ENCODE data around the gene VWC2. TPM values are rescaled to one million over a fixed set of nuclear protein-coding genes. Genes with fewer than 3 reads are reported as not detected.

VWC2 gene
- total and polyA plus RNA-seq, 10 of the 15 experiments (the other 5 are each of a cell fraction or from before 2014, with no cell fraction given), result 0.01 to 0.06 (median 0.03) TPM; not detected in 7

DNA sequence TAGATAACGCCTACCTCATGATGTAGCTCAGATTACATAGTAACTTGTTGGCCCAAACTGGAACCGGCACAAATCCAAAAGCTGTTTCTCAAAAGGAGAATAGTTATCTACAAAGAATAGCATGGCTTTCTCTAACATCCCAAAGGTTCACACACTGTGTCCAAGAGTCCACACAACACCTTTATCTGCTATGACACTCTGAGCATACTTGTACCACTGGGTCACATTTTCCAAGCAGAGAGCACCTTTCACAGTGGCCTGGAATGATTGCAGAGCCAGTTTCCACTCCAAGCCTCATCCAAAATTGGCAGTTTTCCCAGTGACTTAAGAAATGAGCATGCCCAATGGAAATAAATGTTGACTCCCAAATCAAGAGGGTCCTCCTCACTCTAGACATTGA is 155.3 kb downstream of the VWC2 start:
- RAD21 ChIA-PET (ENCODE audit: unreplicated experiment), result no interaction called here
- TF ChIP-seq JUNB (IDR thresholded peaks at IDR 0.05) (no peak), POLR2AphosphoS2 (IDR thresholded peaks at IDR 0.05; ENCODE audit: low read depth, low read length) (no peak), EZH2 (IDR thresholded peaks at IDR 0.05; ENCODE audit: borderline replicate concordance, control insufficient read depth, low read depth, low read length) (no peak), SMAD1 (IDR thresholded peaks at IDR 0.05; ENCODE audit: low read depth, partially characterized antibody) (no peak), TCF12 (IDR thresholded peaks at IDR 0.05; ENCODE audit: low read depth, low read length) (no peak), NFIC (IDR thresholded peaks at IDR 0.05; ENCODE audit: low read depth, low read length) (no peak), PAX5 (IDR thresholded peaks at IDR 0.05; ENCODE audit: borderline replicate concordance, low read depth, low read length) (no peak)
- TF ChIP-seq, protein P1, sequence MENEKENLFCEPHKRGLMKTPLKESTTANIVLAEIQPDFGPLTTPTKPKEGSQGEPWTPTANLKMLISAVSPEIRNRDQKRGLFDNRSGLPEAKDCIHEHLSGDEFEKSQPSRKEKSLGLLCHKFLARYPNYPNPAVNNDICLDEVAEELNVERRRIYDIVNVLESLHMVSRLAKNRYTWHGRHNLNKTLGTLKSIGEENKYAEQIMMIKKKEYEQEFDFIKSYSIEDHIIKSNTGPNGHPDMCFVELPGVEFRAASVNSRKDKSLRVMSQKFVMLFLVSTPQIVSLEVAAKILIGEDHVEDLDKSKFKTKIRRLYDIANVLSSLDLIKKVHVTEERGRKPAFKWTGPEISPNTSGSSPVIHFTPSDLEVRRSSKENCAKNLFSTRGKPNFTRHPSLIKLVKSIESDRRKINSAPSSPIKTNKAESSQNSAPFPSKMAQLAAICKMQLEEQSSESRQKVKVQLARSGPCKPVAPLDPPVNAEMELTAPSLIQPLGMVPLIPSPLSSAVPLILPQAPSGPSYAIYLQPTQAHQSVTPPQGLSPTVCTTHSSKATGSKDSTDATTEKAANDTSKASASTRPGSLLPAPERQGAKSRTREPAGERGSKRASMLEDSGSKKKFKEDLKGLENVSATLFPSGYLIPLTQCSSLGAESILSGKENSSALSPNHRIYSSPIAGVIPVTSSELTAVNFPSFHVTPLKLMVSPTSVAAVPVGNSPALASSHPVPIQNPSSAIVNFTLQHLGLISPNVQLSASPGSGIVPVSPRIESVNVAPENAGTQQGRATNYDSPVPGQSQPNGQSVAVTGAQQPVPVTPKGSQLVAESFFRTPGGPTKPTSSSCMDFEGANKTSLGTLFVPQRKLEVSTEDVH (IDR thresholded peaks at IDR 0.05; ENCODE audit: low read depth, partially characterized antibody), result no peak
- TF ChIP-seq, protein P2, sequence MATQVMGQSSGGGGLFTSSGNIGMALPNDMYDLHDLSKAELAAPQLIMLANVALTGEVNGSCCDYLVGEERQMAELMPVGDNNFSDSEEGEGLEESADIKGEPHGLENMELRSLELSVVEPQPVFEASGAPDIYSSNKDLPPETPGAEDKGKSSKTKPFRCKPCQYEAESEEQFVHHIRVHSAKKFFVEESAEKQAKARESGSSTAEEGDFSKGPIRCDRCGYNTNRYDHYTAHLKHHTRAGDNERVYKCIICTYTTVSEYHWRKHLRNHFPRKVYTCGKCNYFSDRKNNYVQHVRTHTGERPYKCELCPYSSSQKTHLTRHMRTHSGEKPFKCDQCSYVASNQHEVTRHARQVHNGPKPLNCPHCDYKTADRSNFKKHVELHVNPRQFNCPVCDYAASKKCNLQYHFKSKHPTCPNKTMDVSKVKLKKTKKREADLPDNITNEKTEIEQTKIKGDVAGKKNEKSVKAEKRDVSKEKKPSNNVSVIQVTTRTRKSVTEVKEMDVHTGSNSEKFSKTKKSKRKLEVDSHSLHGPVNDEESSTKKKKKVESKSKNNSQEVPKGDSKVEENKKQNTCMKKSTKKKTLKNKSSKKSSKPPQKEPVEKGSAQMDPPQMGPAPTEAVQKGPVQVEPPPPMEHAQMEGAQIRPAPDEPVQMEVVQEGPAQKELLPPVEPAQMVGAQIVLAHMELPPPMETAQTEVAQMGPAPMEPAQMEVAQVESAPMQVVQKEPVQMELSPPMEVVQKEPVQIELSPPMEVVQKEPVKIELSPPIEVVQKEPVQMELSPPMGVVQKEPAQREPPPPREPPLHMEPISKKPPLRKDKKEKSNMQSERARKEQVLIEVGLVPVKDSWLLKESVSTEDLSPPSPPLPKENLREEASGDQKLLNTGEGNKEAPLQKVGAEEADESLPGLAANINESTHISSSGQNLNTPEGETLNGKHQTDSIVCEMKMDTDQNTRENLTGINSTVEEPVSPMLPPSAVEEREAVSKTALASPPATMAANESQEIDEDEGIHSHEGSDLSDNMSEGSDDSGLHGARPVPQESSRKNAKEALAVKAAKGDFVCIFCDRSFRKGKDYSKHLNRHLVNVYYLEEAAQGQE (IDR thresholded peaks at IDR 0.05; ENCODE audit: low read depth, low read length), result no peak
- TF ChIP-seq, protein P3, sequence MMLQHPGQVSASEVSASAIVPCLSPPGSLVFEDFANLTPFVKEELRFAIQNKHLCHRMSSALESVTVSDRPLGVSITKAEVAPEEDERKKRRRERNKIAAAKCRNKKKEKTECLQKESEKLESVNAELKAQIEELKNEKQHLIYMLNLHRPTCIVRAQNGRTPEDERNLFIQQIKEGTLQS (IDR thresholded peaks at IDR 0.05; ENCODE audit: borderline replicate concordance, extremely low read depth, low read depth, low read length), result no peak
- TF ChIP-seq, protein P4, sequence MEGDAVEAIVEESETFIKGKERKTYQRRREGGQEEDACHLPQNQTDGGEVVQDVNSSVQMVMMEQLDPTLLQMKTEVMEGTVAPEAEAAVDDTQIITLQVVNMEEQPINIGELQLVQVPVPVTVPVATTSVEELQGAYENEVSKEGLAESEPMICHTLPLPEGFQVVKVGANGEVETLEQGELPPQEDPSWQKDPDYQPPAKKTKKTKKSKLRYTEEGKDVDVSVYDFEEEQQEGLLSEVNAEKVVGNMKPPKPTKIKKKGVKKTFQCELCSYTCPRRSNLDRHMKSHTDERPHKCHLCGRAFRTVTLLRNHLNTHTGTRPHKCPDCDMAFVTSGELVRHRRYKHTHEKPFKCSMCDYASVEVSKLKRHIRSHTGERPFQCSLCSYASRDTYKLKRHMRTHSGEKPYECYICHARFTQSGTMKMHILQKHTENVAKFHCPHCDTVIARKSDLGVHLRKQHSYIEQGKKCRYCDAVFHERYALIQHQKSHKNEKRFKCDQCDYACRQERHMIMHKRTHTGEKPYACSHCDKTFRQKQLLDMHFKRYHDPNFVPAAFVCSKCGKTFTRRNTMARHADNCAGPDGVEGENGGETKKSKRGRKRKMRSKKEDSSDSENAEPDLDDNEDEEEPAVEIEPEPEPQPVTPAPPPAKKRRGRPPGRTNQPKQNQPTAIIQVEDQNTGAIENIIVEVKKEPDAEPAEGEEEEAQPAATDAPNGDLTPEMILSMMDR (IDR thresholded peaks at IDR 0.05 in 2 of 3, conservative IDR thresholded peaks at IDR 0.05 in 1 of 3; ENCODE audit: control insufficient read depth in 2 of 3, extremely low read depth in 1 of 3, insufficient read depth in 1 of 3, low read depth in 3 of 3, low read length in 3 of 3), result no peak

More for the DNA sequence above, 155.3 kb downstream of the VWC2 start:
- H3K27me3 ChIP-seq (replicated peaks in 1 of 2; ENCODE audit: control insufficient read depth in 2 of 2, insufficient read depth in 2 of 2, low read length in 1 of 2), result no peaks in the 10 kb centered on the region
- no peaks in the 10 kb centered on the region for H3K36me3 ChIP-seq (ENCODE audit: control insufficient read depth in 2 of 2, insufficient read depth in 2 of 2, low read length in 1 of 2)
- no peak for DNase-seq (ENCODE audit: low read depth, low spot score)
- H4K20me1 ChIP-seq (ENCODE audit: control insufficient read depth, insufficient read depth), result no peaks in the 10 kb centered on the region
- intact Hi-C loops (cut with micrococcal nuclease; ENCODE audit: unreplicated experiment) (no loop called here), in situ Hi-C loops (cut with MboI) (no loop called here)
- ATAC-seq, result no peak
- H3K9ac ChIP-seq (ENCODE audit: control insufficient read depth, insufficient read depth, low read length), result no peak overlapping the region
- CTCF ChIA-PET, result no interaction called here
- no peak overlapping the region for H3K4me2 ChIP-seq (ENCODE audit: control insufficient read depth, insufficient read depth)
- POLR2A ChIA-PET, result no interaction called here
- SMC1A ChIA-PET (ENCODE audit: uncharacterized antibody, unreplicated experiment), result no interaction called here
- H3K4me1 ChIP-seq (ENCODE audit: control insufficient read depth, insufficient read depth, low read length), result no peaks in the 10 kb centered on the region
- peaks cover 1% of the 10 kb centered on the region; the same call in 1 of the 3 replicates for H3K9me3 ChIP-seq (replicated peaks; ENCODE audit: control insufficient read depth, insufficient read depth, low read length)
- no peaks in the 10 kb centered on the region for H3K79me2 ChIP-seq (ENCODE audit: control insufficient read depth, insufficient read depth, low read length)
- no peak overlapping the region for H2AFZ ChIP-seq (ENCODE audit: control insufficient read depth, low read depth, low read length)
- WGBS (ENCODE audit: insufficient coverage, insufficient replicate concordance, low lambda C conversion rate, missing lambda C conversion rate), result 21% methylated on average over 2 of the region's 2 CpGs
- no peak overlapping the region for H3K27ac ChIP-seq (ENCODE audit: control insufficient read depth, insufficient read depth)
- no TSS peak for BruUV-seq (replicated peaks)
- H3K4me3 ChIP-seq, result no peak overlapping the region
- no peak for FAIRE-seq
